Stimulated activated CD8-positive, alpha-beta memory T cell treated with anti-CD3 and anti-CD28 coated beads, Interleukin-7, amount 100 ng/mL, for 1 hour (primary cell): ENCODE data around the gene KCNJ11.

Experiments used
- DNase-seq, 2 donors: peaks; one replicate each; pipeline ENCODE4 v3.0.0-alpha.2; 2020; ENCODE audit warnings: low read depth in 2 of 2

Gene KCNJ11

GRCh38 chr11:17408641-17409040 is 20.2 kb upstream of the KCNJ11 start:
- DNase-seq = no peak

- no peak for DNase-seq
Observed at GRCh38 chr11:17408026-17408425, 19.6 kb upstream of the KCNJ11 start.

GRCh38 chr11:17407575-17407974 is 19.1 kb upstream of the KCNJ11 start:
- no peak for DNase-seq

GRCh38 chr11:17406818-17407149 is 18.3 kb upstream of the KCNJ11 start:
- no peak for DNase-seq

- DNase-seq = no peak
Observed at GRCh38 chr11:17406082-17406817, 17.8 kb upstream of the KCNJ11 start.

- no peak for DNase-seq
Observed at GRCh38 chr11:17405232-17406005, 17.0 kb upstream of the KCNJ11 start.

GRCh38 chr11:17403980-17404759 is 15.7 kb upstream of the KCNJ11 start:
- no peak for DNase-seq

GRCh38 chr11:17402486-17402885 is 14.0 kb upstream of the KCNJ11 start:
- DNase-seq = no peak

- no peak for DNase-seq
Observed at GRCh38 chr11:17401841-17402240, 13.4 kb upstream of the KCNJ11 start.

GRCh38 chr11:17401316-17401715 is 12.9 kb upstream of the KCNJ11 start:
- DNase-seq = no peak

- no peak for DNase-seq
Observed at GRCh38 chr11:17400048-17400775, 11.8 kb upstream of the KCNJ11 start.

GRCh38 chr11:17399236-17399635 is 10.8 kb upstream of the KCNJ11 start:
- DNase-seq = no peak

- DNase-seq = no peak
Observed at GRCh38 chr11:17397311-17398002, 9.0 kb upstream of the KCNJ11 start.

- no peak for DNase-seq
Observed at GRCh38 chr11:17396598-17397310, 8.3 kb upstream of the KCNJ11 start.

GRCh38 chr11:17395978-17396377 is 7.5 kb upstream of the KCNJ11 start:
- DNase-seq = no peak

- DNase-seq = no peak
Observed at GRCh38 chr11:17395554-17395961, 7.1 kb upstream of the KCNJ11 start.

GRCh38 chr11:17394743-17395390 is 6.4 kb upstream of the KCNJ11 start:
- DNase-seq = no peak

- DNase-seq = no peak
Observed at GRCh38 chr11:17393472-17393871, 5.0 kb upstream of the KCNJ11 start.

- no peak for DNase-seq
Observed at GRCh38 chr11:17392872-17393271, 4.4 kb upstream of the KCNJ11 start.
